H7 (cell line): ENCODE data around the gene CBX6. TPM values are rescaled to one million over a fixed set of nuclear protein-coding genes. Genes with fewer than 3 reads are reported as not detected.

Source experiments
- DNase-seq: peaks from one replicate; pipeline ENCODE4 v3.0.0; 2012
- H3K27me3 ChIP-seq: 2 replicates; pipeline ENCODE4 v1.6.0; 2011; ENCODE audit warnings: mild to moderate bottlenecking, low read length; ENCODE audit not compliant: control insufficient read depth, insufficient read depth
- H3K36me3 ChIP-seq: replicated peaks from 2 replicates; pipeline ENCODE4 v1.5.1; 2011; ENCODE audit warnings: low read length; ENCODE audit not compliant: control insufficient read depth, insufficient read depth
- H3K4me3 ChIP-seq: 2 replicates; pipeline ENCODE4 v1.5.1; 2011; ENCODE audit warnings: low read depth, mild to moderate bottlenecking, control low read depth, low read length, moderate library complexity; ENCODE audit not compliant: insufficient read depth
- total RNA-seq: library from RNA; depleted of rRNA; stranded (reverse); fragments of >200 nt; shearing (Covaris generic); gene quantifications from 2 replicates; pipeline ENCODE4 v1.2.3, GENCODE V29; 2014

CBX6 gene
- total RNA-seq, 1 experiment from 2014 or later, result 18.3 TPM

- no peaks in the 10 kb centered on the region for H3K36me3 ChIP-seq
- no peak for DNase-seq
- H3K27me3 ChIP-seq, result no peaks in the 10 kb centered on the region
- H3K4me3 ChIP-seq, result no peak overlapping the region
Observed at GRCh38 chr22:38881997-38882879, 10.2 kb upstream of the CBX6 start.

- Histone ChIP-seq H3K36me3 (no peaks in the 10 kb centered on the region), H3K4me3 (no peak overlapping the region), H3K27me3 (no peaks in the 10 kb centered on the region)
- no peak for DNase-seq
Observed at GRCh38 chr22:38881464-38881871, 9.5 kb upstream of the CBX6 start.

GRCh38 chr22:38879961-38880360 is 7.9 kb upstream of the CBX6 start:
- Histone ChIP-seq H3K36me3 (no peaks in the 10 kb centered on the region), H3K4me3 (no peak overlapping the region), H3K27me3 (no peaks in the 10 kb centered on the region)
- no peak for DNase-seq

GRCh38 chr22:38879108-38879729 is 7.2 kb upstream of the CBX6 start:
- H3K36me3 ChIP-seq, result no peaks in the 10 kb centered on the region
- no peak overlapping the region for H3K4me3 ChIP-seq
- no peak for DNase-seq
- no peaks in the 10 kb centered on the region for H3K27me3 ChIP-seq

DNA sequence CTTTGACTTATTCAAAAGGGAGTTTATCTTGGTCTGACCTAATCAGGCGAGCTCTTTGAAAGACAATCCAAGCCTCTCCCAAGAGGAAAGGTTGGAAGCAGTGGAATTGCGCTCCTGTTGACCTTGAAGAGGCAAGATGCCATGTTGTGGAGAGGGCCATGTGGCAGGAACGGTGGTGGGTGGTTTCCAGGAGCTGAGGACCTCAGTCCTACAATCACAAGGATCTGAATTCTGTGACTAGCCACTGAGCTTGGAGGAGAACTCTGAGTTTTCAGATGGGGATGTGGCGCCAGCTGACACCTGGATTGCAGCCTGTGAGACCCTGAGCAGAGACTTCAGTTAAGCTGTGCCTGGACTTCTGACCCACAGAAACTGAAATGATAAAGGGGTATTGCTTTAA is 6.0 kb upstream of the CBX6 start:
- no peaks in the 10 kb centered on the region for H3K36me3 ChIP-seq
- no peak for DNase-seq
- H3K4me3 ChIP-seq, result no peak overlapping the region
- H3K27me3 ChIP-seq, result no peaks in the 10 kb centered on the region

- Histone ChIP-seq H3K27me3 (no peaks in the 10 kb centered on the region), H3K4me3 (no peak overlapping the region), H3K36me3 (peaks cover 3% of the 10 kb centered on the region)
- DNase-seq, result no peak
Observed at GRCh38 chr22:38874529-38875222, 2.7 kb upstream of the CBX6 start.

DNA sequence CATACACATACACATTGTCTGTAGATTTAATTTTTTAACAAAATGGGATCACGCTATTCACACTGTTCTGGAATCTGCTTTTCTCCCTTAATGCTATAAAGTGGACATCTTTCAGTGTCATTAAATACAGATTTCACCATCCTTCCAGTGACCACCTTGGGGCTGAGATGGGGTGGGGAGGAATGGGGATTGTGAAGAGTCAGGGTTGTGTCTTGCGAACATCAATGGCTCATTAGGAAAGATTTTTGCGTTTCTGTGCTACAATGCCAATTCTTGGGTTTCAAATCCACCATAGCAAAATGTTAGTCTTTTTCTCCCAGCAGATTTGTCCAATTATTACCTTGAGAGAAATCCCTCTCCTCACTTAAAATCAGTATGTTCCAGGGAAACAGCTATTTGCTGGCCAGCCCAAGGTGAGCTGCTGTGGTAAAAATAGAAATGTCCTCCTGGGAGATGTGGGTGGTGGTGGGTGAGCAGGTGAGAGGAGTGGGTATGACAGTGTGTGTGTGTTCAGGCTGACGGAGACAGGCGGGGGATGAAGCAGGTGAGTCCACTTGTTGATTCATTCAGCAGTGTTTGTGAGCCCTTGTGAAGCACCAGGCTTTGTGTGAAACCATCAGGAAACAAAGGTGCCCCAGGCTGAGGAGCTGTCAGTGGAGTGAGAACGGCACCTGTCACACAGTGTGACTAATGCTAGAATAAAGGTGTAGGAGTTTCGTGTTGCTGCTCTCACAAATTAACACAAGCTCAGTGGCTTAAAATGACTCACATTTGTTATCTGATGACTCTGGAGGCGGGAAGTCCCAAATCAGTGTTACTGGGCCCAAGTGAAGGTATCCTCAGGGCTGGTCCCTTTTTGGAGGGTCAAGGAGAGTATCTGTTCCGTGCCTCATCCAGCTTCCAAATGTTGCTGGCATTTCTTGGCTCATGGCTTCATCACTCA is 1.7 kb upstream of the CBX6 start:
- peak overlapping the region; percentile 81; the same call in 1 of the 2 replicates for H3K4me3 ChIP-seq

DNA sequence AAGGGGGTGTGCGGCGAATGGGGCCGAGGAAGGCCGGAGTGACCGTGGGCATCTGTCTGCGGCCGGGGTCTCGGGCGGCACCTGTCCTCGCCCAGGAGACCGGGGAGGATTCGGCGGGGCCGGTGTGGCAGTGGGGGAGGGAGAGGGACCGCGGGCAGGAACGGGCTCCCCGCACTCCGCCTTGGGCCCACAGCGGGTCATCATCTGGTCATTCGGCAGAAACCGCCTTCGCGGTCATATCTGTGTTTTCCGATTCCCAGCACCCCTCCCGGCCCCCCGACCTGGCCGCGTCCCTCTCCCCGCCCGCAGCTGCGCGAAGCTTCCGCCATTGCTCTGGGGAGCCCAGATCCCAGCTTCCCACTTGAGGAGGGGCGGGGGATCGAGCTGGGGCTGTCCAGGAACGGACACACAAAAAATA is 824 bp upstream of the CBX6 start:
- Histone ChIP-seq H3K36me3 (peaks cover 15% of the 10 kb centered on the region), H3K27me3 (no peaks in the 10 kb centered on the region), H3K4me3 (peak overlapping the region; percentile 81)
- DNase-seq, result peak; percentile 87

More for the DNA sequence above, 1.7 kb upstream of the CBX6 start:
- DNase-seq, result peak; percentile 24
- Histone ChIP-seq H3K27me3 (no peaks in the 10 kb centered on the region), H3K36me3 (peaks cover 7% of the 10 kb centered on the region)

DNA sequence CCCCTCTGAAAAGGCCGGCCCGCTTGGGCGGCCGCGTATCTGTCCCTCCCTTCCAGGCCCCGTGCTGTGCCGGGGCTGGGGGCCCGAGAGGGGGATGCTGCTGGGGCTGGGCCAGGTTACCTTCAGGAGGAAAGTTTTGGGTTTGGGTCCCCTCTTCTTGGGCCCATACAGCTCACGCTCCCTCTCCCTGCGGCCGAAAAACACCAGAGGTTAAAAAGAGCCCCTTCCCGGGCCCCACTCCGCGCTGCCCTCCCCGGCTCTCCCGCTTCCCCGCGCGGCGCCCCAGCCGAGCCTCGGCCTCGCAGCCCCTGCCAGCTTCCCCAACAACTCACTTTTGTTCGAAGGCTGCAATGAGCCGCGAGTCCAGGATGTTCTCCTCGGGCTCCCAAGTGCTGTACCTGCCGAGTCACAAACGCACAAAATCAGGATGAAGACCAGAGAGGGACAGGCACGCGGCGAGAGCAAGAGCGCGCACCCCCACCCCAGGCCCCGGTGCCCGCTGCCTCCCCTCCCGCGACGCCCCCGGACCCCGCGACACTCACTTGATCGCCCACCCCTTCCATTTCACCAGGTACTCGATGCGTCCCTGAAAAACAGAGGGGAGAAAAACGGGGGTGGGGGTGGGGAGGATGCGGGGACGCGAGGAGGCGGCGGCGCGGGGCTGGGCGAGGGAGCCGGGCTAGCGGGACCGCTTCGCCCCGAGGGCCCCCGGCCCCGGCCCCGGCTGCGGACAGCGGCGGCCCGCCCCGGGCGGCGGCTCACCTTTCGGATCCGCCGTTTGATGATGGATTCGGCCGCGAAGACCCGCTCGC is 450 bp downstream of the CBX6 start:
- no peaks in the 10 kb centered on the region for H3K27me3 ChIP-seq
- peaks cover 15% of the 10 kb centered on the region for H3K36me3 ChIP-seq
- peak overlapping the region; percentile 81 for H3K4me3 ChIP-seq
- DNase-seq, result peak; percentile 81

GRCh38 chr22:38870791-38871359 is 1.1 kb downstream of the CBX6 start:
- peaks cover 15% of the 10 kb centered on the region for H3K36me3 ChIP-seq
- no peaks in the 10 kb centered on the region for H3K27me3 ChIP-seq
- DNase-seq, result no peak
- H3K4me3 ChIP-seq, result peak overlapping the region; percentile 81

DNA sequence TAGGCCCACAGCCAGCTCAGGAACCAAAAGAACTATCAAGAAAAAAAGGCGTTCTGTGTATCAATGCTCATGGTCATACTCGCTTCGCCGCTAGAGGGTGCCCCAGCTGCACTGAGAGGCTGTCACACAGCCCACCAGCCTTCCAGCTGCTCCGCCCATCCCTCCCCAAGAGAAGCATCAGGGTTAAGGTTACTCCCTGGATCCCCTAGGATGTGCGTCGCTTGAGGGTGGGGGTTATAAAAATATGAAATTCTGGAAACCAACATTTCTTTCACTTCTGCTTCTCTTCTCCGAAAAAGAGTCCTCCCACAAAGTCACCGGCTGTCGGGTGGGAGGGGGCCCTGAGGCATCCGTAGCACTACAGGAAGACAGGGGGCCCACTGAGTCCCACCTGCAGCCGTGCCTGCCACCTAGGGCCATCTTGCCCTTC is 1.7 kb downstream of the CBX6 start:
- DNase-seq, result peak; percentile 90
- Histone ChIP-seq H3K36me3 (peaks cover 16% of the 10 kb centered on the region), H3K27me3 (no peaks in the 10 kb centered on the region), H3K4me3 (no peak overlapping the region)

DNA sequence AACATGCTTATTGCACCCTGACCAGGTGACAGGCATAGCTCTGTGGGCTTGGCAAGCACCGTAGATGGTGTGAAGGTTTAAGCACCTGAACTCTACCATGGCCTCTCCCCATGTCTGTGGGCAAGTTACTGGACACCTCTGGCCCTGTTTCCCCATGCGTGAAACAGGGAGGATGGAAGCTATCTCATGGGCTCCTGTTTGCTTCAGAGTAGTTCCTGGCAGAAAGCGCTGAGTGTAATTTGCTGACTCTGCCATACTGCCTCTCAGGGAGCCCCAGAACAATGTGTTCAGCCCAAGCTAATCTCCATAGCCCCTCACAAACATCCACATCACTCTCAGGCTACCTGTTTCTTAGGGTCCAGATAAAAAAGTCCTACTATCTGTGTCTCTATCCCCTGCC is 2.4 kb downstream of the CBX6 start:
- Histone ChIP-seq H3K27me3 (no peaks in the 10 kb centered on the region), H3K4me3 (no peak overlapping the region), H3K36me3 (peaks cover 16% of the 10 kb centered on the region)
- no peak for DNase-seq

GRCh38 chr22:38868886-38869381 is 3.1 kb downstream of the CBX6 start:
- H3K27me3 ChIP-seq, result no peaks in the 10 kb centered on the region
- peaks cover 16% of the 10 kb centered on the region for H3K36me3 ChIP-seq
- no peak overlapping the region for H3K4me3 ChIP-seq
- peak; percentile 93 for DNase-seq
